ENCODE results near the gene SNAPC3.
"Not testable (repeated sequence)": the region's sequence is repeated elsewhere in the genome, so short reads cannot be mapped to it uniquely, and the experiment has no call there.

The SNAPC3 gene

DNA sequence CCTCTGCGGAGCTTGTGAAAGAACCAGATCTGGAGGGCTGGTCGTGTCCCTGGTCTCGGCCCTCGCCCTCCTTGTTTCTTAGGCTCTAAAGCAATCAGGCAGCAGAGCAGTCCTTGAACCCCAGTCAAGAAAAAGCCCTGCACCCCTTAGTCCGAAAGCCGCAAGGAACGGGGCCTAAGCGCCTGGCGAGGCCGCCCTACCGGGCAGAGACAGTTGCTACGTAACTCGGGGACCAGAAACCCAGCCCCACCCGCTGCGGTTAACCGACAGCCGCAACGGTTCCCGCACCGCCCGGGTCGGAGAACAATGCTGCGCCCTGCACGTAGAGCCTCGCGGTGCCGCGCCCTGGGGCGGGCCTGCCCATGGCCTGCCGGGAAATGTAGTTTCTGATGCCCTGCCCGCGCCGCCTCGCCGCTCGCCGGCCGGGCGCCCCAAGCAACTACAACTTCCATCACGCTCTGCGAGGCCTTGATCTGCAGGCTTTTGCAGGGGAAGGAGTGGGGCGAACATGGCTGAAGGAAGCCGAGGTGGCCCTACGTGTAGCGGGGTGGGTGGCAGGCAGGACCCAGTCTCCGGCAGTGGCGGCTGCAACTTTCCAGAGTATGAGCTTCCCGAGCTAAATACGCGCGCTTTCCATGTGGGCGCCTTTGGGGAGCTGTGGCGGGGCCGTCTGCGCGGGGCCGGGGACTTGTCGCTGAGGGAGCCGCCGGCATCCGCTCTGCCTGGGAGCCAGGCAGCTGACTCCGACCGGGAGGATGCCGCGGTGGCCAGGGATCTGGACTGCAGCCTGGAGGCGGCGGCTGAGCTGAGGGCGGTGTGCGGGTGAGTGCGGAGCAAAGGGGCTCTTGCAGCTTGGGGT, at the start of gene SNAPC3:
TSS of gene SNAPC3 (plus strand) at position 505 of the 859 bp plus-strand sequence. CDS start at position 509, 4 bp downstream.
- no peak for FAIRE-seq

DNA sequence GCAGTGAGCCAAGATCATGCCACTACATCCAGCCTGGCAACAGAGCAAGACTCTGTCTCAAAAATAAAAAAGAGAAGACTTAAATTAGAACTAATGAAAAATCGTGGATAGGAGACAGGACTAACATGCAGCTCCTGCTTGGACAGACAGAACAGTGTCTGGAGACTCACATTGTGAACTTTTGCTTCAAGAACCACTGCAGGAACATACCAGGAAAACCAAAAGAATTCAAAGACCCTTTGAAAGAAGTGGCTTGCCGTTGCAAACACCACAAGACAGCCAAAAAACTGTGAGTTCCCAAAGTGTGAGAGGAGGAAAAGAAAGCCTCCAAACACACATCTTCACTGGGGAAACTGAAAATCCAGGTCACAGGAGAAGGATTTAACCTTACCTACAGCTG, 48.8 kb upstream of the SNAPC3 start:
- FAIRE-seq: no peak

DNA sequence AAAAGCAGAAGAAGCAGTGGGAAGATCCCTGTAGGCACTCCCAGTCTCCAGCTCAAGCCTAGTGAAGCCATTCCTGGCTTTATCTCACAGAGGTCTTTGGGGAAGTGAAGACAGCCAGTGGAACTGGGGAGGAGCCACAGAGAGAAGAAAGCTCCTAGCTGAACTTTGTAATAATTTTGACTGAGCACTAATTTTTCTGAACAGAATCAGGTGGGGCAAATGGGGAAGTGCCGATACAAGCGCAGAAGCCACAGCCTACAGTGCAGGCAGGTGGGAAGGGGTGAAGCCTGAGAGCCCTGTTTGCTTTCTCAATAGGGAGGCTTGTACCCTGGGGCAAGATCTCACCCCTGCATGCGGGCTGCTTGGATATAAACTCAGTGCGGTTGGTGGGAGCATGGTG, 48.4 kb upstream of the SNAPC3 start:
- no peak for FAIRE-seq

DNA sequence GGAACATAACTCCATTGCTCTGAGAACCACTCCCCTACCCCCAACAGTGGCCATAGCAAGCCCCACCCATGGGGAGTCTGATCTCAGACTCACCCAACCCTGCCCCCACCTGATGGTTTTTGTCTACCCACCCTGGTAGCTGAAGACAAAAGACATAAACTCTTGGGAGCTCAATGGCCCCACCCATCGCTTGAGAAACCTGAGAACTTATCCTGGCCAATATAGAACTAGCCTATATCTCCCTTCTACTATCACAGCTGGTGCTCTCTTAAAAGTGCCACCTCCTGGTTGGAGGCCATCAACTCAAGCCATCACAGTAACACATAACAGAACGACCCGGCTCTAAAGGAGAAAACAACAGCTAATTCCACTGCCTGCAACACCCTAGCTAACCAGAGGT, 47.9 kb upstream of the SNAPC3 start:
- no peak for FAIRE-seq

DNA sequence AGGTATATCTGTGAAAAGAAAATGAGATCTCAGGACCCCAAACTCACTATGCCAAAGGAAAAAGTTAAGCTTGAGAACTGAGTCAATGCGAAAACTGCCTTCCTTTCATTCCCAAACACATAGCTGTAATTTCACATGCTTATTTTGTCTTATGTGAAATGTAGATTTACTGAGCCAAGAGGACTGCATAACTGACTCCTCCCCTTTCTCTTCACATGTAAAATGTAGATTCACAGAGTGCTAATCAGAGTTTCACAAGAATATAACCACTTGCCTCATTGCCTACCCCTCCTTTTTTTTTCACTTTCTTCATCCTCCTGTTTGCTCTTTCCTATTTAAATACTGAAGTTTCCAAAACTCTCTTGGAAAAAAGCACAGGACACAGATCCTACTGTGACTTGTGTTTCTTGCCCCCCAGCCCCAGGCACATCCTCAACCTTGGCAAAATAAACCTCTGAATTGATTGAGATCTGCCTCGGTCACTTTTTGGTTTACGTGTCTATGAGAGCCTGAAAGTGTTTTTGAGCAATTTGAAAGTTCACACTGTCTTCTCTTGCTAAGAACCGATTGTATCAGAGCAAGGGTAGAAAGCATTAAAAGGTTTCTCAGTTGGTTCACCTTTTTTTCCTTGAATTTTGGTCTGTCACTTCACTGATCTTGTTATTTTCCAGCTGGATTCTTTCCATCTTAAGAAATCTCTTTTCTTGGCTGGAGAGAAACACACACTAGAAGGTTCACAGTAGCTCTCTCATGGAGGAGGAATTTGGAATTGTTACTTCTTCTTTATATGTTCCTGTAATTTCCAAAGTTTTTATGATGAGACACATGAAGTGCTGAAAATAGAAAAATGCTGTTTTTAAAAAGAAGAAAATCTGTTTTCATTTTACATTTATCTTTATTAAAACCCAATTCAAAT, 44.8 kb upstream of the SNAPC3 start:
- FAIRE-seq: no peak

DNA sequence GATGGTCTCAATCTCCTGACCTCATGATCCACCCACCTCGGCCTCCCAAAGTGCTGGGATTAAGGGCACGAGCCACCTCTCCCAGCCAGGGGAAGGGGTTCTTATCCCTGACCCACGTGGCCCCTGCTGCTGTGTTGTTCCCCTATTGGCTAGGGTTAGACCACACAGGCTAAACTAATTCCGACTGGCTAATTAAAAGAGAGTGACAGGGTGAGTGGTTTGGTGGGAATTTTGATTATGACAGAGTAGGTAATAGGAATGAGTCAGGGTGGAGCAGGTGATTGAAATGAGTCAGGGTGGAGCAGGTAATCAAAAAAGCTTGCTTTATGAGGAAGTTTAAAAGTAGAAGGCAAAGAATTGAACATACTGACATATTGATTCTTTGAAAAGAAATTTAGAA, 43.4 kb upstream of the SNAPC3 start:
- FAIRE-seq: not testable (repeated sequence)

DNA sequence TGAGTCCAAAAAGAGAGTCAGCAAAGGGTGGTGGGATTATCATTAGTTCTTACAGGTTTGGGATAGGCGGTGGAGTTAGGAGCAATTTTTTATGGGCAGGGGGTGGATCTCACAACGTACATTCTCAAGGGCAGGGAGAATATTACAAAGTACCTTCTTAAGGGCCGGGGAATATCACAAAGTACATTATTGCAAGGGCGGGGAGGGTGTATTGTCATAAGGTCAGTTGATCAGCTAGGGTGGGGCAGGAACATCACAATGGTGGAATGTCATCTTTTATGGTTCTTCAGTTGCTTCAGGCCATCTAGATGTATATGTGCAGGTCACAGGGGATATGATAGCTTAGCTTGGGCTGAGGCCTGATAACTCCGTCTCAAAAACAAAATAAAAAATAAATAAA, 42.8 kb upstream of the SNAPC3 start:
- not testable (repeated sequence) for FAIRE-seq

DNA sequence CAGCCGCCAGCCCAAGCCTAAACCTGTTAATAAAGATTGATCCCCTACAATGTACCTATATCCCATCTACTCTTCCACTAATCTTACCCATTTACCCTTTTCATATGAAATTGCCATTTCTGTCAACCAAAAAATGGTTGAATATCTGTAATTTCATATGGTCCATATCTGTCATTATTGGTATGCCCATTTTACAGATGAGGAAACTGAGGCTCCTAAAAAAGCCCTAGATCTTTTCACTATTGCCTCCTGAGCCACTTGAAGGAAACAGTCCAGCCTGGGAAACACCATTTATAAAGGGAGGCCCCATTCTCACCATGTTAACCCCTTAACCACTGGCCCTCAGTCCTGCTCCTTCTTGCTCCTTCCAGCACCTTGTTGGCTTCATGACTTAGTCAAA, 41.2 kb upstream of the SNAPC3 start:
- no peak for FAIRE-seq

DNA sequence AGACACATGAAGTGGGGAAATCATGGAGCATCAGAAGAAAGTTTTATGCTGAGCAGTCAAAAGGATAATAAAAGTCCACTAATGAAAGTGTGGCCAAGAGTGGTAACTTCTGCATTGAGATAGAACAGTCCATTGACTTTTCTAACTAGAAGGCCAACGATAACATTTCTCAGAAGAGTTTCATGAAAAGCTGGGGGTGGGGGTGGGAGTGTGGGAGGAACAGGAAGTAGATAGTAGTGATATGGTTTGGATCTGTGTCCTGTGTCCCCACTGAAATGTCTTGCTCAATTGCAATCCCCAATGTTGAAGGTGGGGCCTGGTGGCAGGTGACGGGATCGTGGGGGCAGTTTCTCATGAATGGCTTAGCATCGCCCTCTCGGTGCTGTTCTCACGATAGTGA, 36.2 kb upstream of the SNAPC3 start:
- no peak for FAIRE-seq

DNA sequence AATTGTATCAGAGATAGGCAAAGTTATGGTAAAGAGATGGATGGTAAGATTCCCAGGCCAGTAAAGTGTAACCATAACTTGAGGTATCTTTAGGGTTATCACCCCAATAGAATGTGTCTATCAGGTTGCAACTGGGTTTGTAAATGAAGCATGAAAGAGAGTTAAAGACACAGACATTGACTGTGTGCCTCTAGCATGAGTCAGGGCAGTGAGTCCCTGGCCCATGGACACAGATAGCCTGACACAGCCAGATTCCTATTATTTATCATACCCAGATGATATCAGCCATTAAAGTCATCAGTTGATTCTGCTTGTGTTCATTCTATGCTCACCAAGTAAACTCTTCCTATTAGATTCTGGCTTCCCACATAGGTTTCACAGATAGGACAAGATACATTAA, 33.5 kb upstream of the SNAPC3 start:
- no peak for FAIRE-seq

DNA sequence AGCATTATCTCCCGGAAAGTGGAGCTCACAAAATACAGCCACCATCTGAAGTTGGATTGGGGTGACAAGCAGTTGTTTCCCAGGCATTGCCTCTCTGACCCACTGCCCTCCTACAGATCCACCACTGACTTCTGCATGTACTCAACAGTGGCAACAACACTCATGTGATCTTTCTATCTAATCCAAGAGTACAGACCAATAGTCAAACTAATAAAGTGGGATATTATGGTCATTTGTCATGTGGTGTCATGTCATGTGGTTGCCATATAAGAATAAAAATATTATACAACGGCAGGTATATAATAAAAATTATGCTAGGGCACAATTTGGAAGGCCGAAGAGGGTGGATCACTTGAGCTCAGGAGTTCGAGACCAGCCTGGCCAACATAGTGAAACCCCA, 33.0 kb upstream of the SNAPC3 start:
- no peak for FAIRE-seq

DNA sequence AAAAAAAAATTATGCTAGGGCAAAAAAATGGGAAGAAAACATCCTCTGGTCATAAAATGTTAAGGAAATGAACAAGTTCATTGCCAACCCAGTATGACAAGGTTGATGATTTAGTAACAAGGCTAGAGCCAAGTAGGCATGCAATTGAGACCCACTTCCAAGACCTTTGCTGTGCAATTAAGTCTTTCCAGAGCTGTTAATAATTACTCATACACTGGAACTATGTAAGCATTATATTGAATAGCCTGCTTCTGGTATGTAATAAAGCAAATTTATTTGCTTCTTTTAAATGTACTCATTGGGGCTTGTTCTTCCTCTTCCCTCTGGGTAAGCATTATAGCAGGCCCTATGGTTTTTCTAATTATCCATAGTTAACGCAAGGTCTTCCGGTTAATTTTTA, 32.5 kb upstream of the SNAPC3 start:
- FAIRE-seq: no peak

DNA sequence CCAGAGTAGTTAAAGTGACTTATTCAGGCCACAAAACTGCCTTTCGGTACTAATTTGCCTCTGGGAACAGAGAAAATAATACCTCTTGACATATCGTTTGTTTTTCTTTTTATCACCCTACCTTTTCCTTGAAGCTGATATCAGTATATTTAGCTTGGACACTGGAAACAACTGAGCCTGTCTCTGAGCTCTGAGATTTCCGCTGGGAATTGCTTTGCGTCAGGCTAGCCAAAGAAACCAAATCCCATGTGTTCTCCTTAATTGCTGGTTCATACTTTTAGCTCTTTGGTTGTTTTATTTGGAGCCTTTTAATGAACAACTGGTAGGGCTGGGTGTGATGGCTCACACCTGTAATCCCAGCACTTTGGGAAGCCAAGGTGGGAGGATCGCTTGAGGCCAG, 30.3 kb upstream of the SNAPC3 start:
- no peak for FAIRE-seq

DNA sequence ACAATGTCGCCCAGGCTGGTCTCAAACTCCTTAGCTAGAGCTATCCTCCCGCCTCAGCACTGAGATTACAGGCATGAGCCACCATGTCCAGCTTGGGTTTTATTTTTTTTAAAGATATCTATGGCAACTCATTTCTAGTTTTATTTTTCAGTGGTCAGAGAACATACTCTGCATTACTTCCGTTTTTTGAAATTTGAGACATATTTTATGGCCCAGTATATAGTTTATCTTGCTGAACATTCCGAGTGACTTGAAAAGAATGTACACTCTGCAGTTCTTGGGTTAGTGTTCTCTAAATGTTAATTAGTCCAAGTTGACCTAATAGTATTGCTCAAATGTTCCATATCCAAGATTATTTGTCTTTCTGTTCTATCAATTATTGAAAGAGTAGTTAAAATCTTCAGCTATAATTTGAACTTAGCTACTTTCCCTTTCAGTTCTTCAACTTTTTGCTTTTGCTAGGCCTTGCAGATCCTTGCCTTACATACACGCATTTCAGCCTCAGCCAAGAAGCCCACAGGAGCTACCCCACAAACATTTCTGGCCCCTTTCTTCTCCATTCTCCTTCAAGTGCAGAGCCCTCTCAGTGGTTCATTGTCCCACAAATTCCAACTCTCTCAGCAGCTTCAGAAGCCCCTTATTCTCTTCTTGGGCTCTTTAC, 22.3 kb upstream of the SNAPC3 start:
- FAIRE-seq: no peak

DNA sequence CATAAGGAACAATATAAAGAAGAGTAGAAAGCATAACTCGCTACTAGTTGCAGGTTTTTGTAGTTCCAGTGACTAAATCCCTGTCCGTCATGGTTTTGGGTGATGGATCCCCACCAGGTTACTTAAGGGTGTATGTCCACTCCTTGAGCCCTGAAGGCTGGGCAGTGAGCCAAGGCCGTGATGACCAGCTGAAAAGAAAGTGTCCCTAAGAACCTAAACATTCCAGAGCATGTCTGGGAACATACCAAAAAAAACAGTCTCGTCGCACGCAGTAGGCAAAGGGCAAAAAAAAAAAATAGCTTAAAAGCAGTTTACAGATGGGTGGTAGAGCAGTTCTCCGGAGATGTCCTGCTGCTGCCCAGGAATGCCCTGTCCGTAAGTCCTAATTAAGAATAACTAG, 21.4 kb upstream of the SNAPC3 start:
- FAIRE-seq: no peak

DNA sequence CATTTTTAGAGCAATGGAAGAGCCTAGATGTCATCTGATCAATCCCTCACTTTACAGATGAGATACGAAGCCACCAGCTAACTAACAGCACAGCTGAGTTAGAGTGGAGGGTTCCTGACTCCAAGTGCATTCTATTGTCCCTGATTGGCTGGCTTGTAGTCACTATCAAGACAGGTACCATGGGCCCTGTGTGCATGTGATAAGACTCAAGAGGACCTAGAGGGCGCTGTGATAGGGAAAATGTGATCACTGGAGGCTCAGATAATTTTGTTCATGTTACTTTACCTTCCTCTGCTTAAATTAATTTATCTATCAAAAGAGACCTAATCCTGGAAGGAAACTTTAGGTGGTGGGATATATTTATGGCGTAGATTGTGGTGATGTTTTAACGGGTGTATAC, 19.5 kb upstream of the SNAPC3 start:
- no peak for FAIRE-seq

DNA sequence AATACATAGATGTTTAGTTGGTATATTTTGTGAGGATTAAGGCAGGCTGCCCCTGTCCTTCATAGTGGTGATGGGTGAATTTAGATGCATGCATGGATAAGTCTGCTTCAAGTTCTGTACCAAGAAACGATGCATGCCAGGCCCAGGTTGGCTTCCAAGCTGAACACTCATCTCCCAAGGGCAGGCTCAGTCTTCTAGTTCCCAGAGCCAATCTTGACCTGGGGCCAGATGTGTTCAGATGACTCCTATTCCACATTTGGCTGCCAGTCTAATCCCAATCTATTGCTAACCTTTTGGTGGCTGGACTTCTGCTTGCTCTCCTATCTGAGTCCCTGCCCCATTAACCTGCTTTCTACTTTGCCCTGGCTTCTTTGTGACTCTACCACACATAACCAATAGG, 18.5 kb upstream of the SNAPC3 start:
- FAIRE-seq: no peak

DNA sequence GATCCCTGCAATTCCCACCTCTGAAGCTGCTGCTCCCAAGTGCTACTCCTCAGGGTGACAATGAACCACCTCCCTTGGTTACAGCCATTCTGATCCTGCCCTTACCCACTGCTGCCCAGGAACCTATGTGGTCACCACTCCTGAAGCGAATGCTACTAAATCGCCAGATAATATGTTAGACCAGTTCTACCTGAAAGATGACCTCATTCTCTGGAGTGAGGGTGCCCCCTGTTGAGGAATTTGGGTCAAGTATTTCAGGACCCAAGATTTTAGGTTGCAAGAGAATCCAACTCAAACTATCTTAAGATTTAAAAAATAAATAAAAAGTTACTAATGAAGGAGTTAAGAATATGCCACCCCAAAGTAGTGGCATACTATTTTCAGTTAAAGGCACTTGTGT, 5.8 kb upstream of the SNAPC3 start:
- FAIRE-seq: no peak

DNA sequence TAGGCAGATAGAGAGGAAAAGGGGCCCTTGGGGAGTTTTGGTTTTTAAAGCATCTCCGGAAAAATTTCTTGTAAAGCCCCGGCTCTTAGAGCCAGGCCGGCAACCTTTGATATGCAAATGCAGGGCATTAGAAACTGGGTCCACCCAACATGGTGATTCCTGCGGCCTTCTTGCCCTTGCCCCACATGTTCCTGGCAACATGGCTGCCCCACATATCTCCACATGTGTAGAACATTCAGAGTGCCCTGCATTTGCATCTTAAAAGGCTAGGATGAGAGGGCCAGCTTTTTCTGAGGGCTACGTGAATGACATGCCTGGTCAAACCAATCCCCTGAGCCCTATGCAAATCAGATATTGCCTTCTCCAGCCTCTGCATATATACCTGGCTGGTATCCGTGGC, 5.0 kb upstream of the SNAPC3 start:
- no peak for FAIRE-seq

DNA sequence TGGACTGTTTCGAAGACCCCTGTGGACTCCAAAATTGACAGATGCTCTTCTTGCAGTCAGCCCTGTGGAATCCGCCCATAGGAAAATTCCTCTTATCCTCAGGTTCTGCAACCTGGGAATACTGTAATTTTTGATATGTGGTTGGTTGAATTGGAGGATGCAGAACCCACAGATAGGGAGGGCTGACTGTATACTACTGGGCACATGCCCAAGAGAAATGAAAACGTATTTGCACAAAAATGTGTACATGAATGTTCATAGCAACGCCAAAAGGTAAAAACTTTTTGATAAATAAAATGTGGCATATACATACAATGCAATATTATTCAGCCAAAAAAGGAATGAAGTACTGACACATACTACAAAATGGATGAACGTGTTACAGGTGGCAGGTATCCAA, 1.9 kb upstream of the SNAPC3 start:
- no peak for FAIRE-seq

DNA sequence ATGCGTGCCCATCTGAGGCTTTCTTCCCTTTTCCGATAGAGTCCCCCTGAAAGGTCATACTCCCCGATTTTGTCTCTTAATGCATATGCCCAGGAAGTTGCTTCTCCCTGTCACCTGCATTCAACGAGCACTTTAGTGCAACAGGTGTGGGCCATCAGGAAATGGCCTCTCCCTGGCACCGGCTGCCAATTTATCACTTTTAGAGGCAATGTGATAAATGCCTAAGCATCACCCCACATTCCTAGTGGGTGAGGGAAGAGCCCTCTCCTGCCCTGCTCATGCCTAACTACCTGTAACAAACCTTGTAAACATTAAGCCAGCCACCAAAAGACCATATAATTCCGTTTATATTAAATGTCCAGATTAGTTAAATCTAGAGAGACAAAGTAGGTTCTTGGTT, 1.1 kb upstream of the SNAPC3 start:
- no peak for FAIRE-seq

DNA sequence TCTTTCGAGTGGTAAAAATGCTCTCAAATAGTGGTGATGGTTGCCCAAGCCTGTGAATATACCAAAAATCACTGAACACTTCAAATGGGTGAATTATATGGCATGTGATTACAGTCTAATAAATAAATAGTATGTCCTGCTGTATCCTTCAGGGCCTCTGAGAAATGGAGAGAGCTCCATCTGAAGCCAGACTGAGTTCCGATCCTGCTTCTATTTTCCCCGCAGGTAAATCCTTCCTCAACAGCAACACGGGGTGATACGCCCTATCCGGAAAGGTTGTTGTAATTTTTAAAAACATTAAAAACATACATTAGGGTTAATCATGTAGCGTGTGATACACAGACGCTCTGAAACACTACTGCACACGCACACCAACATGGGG, 695 bp upstream of the SNAPC3 start:
- FAIRE-seq: no peak

DNA sequence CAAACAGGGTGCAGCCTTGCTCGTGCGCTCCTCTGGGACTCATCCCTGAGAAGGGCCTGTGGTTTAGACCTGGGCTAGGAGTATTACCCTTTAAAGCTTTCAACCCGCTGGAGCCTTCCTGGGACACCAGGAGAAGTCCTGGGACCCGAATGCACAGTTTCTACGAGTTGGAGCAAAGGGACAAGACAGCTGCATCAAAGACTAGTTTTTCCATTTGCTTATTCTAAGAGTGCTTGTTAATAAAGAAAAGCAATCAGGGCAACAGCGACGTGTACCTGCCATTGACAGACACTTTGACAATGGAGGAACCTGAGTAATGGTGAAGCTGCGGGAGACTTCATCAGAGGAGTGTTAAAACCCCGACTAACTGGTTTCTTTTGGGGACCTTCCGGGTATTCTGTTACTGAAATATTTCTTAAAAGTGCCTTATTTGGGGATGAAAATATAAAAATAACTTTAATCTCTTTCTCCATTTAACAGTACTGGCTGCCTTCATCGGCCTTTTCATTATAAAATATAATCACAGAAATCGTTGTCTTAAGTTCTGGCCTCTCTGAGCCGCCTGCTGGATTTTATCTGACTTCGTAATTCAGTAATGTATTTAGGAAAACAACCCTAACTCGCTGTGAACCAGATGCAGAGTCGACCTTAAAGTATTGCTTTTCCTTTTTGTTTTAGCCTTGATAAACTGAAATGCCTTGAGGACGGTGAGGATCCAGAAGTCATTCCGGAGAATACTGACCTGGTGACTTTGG, 732 bp downstream of the SNAPC3 start:
- no peak for FAIRE-seq

Data from TTC549 (cell line).